NCI-H1092 treated with DMSO at 0.1 percent for 48 hours (cell line): Measurements from ENCODE around the gene VTI1A.
"Not testable (repeated sequence)": the region's sequence is repeated elsewhere in the genome, so short reads cannot be mapped to it uniquely, and the experiment has no call there.

ENCODE experiments used
- DNase-seq: peaks from one replicate; lab custom pipeline; 2025; lab: John Stamatoyannopoulos, UW

VTI1A gene

DNA sequence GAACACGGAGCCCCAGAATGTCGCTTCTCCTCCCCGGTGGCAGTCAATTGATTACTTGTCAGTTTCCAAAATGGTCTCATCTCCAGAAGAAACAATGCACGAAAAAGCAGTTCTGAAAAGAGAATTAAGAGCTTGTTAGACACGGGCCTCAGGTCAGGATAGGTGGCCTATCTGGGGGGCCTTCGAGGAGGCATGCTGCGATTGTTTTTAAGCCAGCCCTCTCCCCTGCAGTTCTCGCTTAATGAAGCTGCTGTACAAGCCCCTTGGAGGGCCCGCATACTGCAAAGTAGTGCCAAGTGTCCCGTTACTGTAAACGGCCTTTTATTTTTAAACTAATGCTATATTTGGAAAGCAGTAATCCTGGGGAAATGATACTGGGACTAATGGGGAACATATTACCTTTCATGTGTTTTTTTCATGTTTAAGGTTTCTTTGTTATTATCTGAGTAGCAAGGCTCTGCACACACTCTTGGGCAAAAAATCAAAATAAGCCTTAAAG lies 388.3 kb downstream of the VTI1A start:
- no peak for DNase-seq

GRCh38 chr10:112835944-112836451 lies 389.0 kb downstream of the VTI1A start:
- DNase-seq: no peak

- no peak for DNase-seq
Measured at GRCh38 chr10:112838784-112839481, 391.9 kb downstream of the VTI1A start.

GRCh38 chr10:112839928-112840654 lies 393.1 kb downstream of the VTI1A start:
- DNase-seq: no peak

- DNase-seq: no peak
Measured at GRCh38 chr10:112841549-112841948, 394.5 kb downstream of the VTI1A start.

- DNase-seq: no peak
Measured at GRCh38 chr10:112842832-112843360, 395.9 kb downstream of the VTI1A start.

DNA sequence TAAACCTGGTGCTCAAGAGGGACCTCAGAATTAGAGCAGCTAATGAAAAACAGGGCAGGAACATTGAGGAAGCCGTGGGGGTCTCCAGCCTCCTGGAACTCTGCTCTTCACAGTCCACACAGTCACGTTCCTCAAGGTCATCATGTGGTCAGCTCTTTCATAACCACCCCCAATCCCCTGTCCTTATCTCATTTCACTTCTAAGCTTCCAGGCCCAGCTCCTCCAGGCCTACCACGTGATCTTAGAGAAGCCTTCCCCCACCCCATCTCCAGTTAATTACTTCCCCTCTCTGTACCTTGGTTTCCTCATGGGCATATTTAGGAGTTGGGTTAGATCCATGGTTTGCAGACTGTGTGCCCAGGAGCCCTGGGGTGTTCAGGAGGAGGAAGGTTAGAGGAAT lies 396.6 kb downstream of the VTI1A start:
- no peak for DNase-seq

GRCh38 chr10:112844681-112845544 lies 397.9 kb downstream of the VTI1A start:
- DNase-seq: no peak

GRCh38 chr10:112847778-112848177 lies 400.8 kb downstream of the VTI1A start:
- no peak for DNase-seq

GRCh38 chr10:112848228-112848627 lies 401.2 kb downstream of the VTI1A start:
- DNase-seq: no peak

- no peak for DNase-seq
Measured at GRCh38 chr10:112848868-112849430, 401.9 kb downstream of the VTI1A start.

DNA sequence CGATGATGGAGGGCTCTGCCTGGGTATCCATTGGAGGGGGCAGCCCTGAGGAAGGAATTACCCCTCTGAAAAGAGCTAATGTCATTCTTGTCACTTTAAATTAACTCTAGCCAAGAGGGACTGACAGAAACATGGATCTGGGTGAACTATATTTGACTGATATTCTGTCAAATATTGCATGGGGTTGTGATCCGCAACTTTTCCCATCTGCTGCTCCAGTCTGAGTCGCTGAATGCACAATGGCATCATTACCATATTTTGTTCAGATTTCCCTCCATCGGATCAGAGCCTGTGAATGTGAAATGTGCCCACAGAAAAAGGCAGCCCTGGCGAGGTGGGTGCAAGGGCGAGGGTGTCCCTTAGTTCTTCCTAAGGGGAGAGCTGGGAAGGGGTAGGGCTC lies 402.5 kb downstream of the VTI1A start:
- no peak for DNase-seq

DNA sequence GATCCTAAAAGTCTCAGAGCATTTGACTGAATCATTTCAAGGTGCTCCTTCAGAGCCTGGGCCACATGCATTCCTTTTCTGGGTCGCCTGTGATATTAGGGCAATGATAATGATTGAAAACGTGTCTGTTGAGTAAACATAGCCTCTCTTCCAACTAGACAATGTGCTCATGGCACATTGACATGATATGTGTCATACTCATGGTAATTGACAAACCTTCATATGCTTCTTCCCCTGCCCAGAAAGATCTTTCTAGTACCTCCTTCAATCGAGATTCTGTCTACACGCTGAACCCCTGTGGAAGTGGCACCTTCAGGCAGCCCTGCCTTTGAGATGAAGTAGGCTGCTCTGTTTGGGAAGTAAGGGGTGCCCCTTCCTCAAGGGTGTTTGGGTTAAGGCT lies 404.2 kb downstream of the VTI1A start:
- DNase-seq: no peak

GRCh38 chr10:112851588-112852211 lies 404.7 kb downstream of the VTI1A start:
- DNase-seq: no peak

GRCh38 chr10:112852306-112852705 lies 405.3 kb downstream of the VTI1A start:
- no peak for DNase-seq

DNA sequence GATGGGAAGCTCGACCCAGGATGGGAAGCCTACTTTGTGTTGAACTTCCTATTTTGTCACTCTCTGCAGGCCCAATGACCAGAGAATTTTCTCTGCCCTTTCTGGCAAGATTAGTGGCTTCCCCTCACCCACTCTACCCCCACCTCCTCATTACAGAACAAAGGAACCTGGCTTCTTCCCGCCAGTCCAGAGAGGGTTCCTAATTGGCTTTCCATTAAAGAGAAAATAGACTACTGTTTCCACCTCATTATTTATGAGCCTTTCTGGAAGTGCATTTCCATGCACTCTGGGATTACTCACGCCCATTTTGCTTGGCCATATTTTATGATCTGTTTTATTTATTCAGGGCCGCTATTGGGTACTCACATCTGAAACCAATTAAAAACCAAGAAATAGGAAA lies 408.1 kb downstream of the VTI1A start:
- no peak for DNase-seq

- DNase-seq: no peak
Measured at GRCh38 chr10:112857493-112857892, 410.5 kb downstream of the VTI1A start.

DNA sequence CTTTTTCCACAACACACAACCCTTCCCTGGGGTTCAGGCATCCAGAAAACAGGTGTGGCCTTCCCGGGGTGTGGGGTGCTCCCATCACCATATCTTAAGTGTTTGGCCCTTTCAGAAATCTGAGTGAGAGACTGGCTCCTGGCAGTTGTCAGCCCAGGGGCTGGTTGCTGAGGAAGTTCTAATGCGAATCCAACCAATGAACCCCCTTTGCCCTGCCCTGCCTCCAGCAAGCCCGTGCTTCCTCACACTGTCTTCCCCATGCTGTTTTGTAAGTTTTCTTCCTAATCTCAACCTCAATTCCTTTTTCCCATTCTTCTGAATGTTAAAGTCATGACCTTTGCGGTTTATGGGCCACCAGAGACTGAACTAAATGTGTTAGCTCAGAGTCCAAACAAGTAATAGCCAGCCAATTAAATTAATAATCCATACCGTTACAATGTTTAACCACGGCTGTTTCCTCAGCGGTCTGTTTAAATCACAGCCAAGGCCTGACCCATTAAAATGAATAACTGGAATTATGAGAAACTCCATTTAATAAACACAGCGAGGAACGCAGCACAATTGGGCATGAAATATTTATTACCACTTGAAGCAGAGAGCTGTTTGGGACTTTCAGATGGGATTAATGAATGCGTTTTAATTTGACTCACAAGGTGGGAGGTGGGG lies 412.1 kb downstream of the VTI1A start:
- no peak for DNase-seq

DNA sequence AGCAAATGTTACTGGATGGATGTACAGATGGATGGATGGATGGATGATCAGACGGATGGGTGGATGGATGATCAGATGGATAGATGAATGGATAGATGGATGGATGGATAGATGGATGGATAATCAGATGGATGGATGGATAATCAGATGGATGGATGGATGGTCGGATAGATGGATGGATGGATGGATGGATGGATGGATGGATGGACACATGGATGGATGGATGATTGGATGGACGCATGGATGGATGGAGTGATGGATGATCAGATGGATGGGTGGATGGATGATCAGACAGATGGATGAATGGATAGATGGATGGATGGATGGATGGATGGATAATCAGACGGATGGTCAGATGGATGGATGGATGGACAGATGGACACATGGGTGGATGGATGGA lies 412.8 kb downstream of the VTI1A start:
- DNase-seq: no peak

DNA sequence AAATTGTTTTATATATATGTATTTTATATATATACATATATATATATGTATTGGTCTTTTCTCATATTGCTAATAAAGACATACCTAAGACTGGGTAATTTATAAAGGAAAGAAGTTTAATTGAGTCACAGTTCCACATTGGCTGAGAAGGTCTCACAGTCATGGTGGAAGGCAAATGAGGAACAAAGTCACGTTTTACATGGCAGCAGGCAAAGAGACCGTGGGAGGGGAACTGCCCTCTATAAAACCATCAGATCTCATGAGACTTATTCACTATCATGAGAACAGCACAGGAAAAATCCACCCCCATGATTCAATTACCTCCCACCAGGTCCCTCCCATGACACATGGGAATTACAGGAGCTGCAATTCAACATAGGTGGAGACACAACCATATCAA lies 416.4 kb downstream of the VTI1A start:
- not testable (repeated sequence) for DNase-seq
